Neural progenitor cell (in vitro differentiated cells): Measurements from ENCODE around the gene SPSB3. TPM values are rescaled to one million over a fixed set of nuclear protein-coding genes. Genes with fewer than 3 reads are reported as not detected.

Experiments used
- DNase-seq: peaks from one replicate; pipeline ENCODE4 v3.0.0-alpha.2; 2016; ENCODE audit warnings: low spot score
- H2AFZ ChIP-seq: fragments of 200-600 bp; sonication (generic); replicated peaks from 2 replicates; pipeline ENCODE4 v1.6.1; 2016; ENCODE audit warnings: antibody characterized with exemption
- H3F3A ChIP-seq: fragments of 200-600 bp; sonication (generic); 2 replicates; pipeline ENCODE4 v1.6.1; 2016; ENCODE audit warnings: antibody characterized with exemption, low read depth
- H3K27ac ChIP-seq: fragments of 200-600 bp; sonication (generic); 2 replicates; pipeline ENCODE4 v1.5.1; 2016; ENCODE audit warnings: mild to moderate bottlenecking
- H3K27me3 ChIP-seq: fragments of 200-600 bp; sonication (generic); 2 replicates; pipeline ENCODE4 v1.6.1; 2016; ENCODE audit warnings: mild to moderate bottlenecking, moderate library complexity
- H3K36me3 ChIP-seq: fragments of 200-600 bp; sonication (generic); 2 replicates; pipeline ENCODE4 v1.5.1; 2016
- H3K4me1 ChIP-seq: fragments of 200-600 bp; sonication (generic); 2 replicates; pipeline ENCODE4 v1.6.1; 2016; ENCODE audit warnings: mixed run types
- H3K4me2 ChIP-seq: fragments of 200-600 bp; sonication (generic); 2 replicates; pipeline ENCODE4 v1.6.1; 2016
- H3K4me3 ChIP-seq: fragments of 200-600 bp; sonication (generic); 2 replicates; pipeline ENCODE4 v1.5.1; 2016
- H3K79me2 ChIP-seq: fragments of 200-600 bp; sonication (generic); 2 replicates; pipeline ENCODE4 v1.6.1; 2016; ENCODE audit warnings: low read depth
- H3K9ac ChIP-seq: fragments of 200-600 bp; sonication (generic); 2 replicates; pipeline ENCODE4 v1.6.1; 2016
- H3K9me3 ChIP-seq: fragments of 200-600 bp; sonication (generic); 2 replicates; pipeline ENCODE4 v1.5.1; 2016; ENCODE audit warnings: low read depth
- H4K20me1 ChIP-seq: fragments of 200-600 bp; sonication (generic); 2 replicates; pipeline ENCODE4 v1.6.1; 2016; ENCODE audit warnings: low read depth
- H3K27ac Mint-ChIP-seq: 3 replicates; pipeline ENCODE4 v1.8.0; 2021; ENCODE audit warnings: mixed read lengths
- H3K27me3 Mint-ChIP-seq: 2 replicates; pipeline ENCODE4 v1.8.0; 2022; ENCODE audit warnings: low read depth, mild to moderate bottlenecking, inconsistent platforms, moderate library complexity, mixed read lengths; ENCODE audit not compliant: insufficient read depth
- H3K36me3 Mint-ChIP-seq: 3 replicates; pipeline ENCODE4 v1.8.0; 2021; ENCODE audit warnings: mixed read lengths
- H3K4me1 Mint-ChIP-seq: 3 replicates; pipeline ENCODE4 v1.8.0; 2021; ENCODE audit warnings: mixed read lengths
- H3K4me3 Mint-ChIP-seq: 3 replicates; pipeline ENCODE4 v1.8.0; 2021; ENCODE audit warnings: mild to moderate bottlenecking, moderate library complexity, mixed read lengths
- H3K9me3 Mint-ChIP-seq: 3 replicates; pipeline ENCODE4 v1.8.0; 2020; ENCODE audit warnings: mixed read lengths
- CTCF ChIP-seq: fragments of 200-600 bp; sonication (generic); IDR thresholded peaks from 2 replicates; pipeline ENCODE4 v1.5.1; 2017; ENCODE audit warnings: antibody characterized with exemption, mild to moderate bottlenecking
- EZH2 ChIP-seq: fragments of 200-600 bp; sonication (generic); IDR thresholded peaks from 2 replicates; pipeline ENCODE4 v1.6.1; 2017; ENCODE audit warnings: antibody characterized with exemption, mild to moderate bottlenecking, moderate library complexity
- EZH2phosphoT487 ChIP-seq: fragments of 200-600 bp; sonication (generic); IDR thresholded peaks from 2 replicates; pipeline ENCODE4 v1.6.1; 2017; ENCODE audit warnings: antibody characterized with exemption
- total RNA-seq: library from RNA; depleted of rRNA; stranded (reverse); fragments of >200 nt; gene quantifications from 2 replicates; pipeline ENCODE4 v1.2.3, GENCODE V29; 2015; ENCODE audit warnings: low replicate concordance

SPSB3 gene
- total RNA-seq, result 18.7 and 53.4 TPM in 2 replicates

- Histone ChIP-seq H3K4me3 (peak within 1 kb of the TSS; percentile 95), H3K27me3 (no peaks in the 10 kb centered on the region), H3K9ac (peak within 1 kb of the TSS; percentile 72), H2AFZ (peak within 1 kb of the TSS; percentile 43), H3F3A (peaks cover 16% of the 10 kb centered on the region), H3K27ac (peak within 1 kb of the TSS; percentile 59), H3K4me1 (peaks cover 6% of the 10 kb centered on the region), H4K20me1 (peaks cover 56% of the 10 kb centered on the region), H3K36me3 (no peaks in the 10 kb centered on the region), H3K4me2 (peak within 1 kb of the TSS; percentile 100), H3K79me2 (peaks cover 43% of the 10 kb centered on the region), H3K9me3 (no peaks in the 10 kb centered on the region)
- peaks cover 11% of the 10 kb centered on the region for H3K27me3 Mint-ChIP-seq
- H3K4me1 Mint-ChIP-seq, result peaks cover 15% of the 10 kb centered on the region
- no peak for TF ChIP-seq EZH2
- TF ChIP-seq EZH2phosphoT487, result no peak
- no peak for TF ChIP-seq CTCF
- H3K36me3 Mint-ChIP-seq, result no peaks in the 10 kb centered on the region
- H3K9me3 Mint-ChIP-seq, result no peaks in the 10 kb centered on the region
- H3K4me3 Mint-ChIP-seq, result peak within 1 kb of the TSS; percentile 97
- peak; percentile 100 for DNase-seq
- peak within 1 kb of the TSS; percentile 34 for H3K27ac Mint-ChIP-seq
Observed at GRCh38 chr16:1782408-1783264, at the start of gene SPSB3, which contains the start of gene NUBP2. SPSB3 (minus strand) TSS chr16:1782571; CDS start chr16:1781483, 1,088 bp downstream. NUBP2 (plus strand) TSS chr16:1782960; CDS start chr16:1783021, 61 bp downstream.

GRCh38 chr16:1831186-1832075 is 49.1 kb upstream of the SPSB3 start:
- Histone ChIP-seq H3K9ac (no peak overlapping the region), H3K27me3 (no peaks in the 10 kb centered on the region), H3K27ac (no peak overlapping the region), H3K79me2 (peaks cover 19% of the 10 kb centered on the region), H3K36me3 (no peaks in the 10 kb centered on the region), H3K4me2 (no peak overlapping the region), H3K4me1 (peaks cover 11% of the 10 kb centered on the region), H3K9me3 (no peaks in the 10 kb centered on the region), H4K20me1 (no peaks in the 10 kb centered on the region), H3K4me3 (no peak overlapping the region), H2AFZ (no peak overlapping the region), H3F3A (peaks cover 6% of the 10 kb centered on the region)
- peaks cover 9% of the 10 kb centered on the region for H3K27me3 Mint-ChIP-seq
- TF ChIP-seq EZH2 (no peak), CTCF (no peak), EZH2phosphoT487 (no peak)
- no peak for DNase-seq
- no peak overlapping the region for H3K27ac Mint-ChIP-seq
- H3K9me3 Mint-ChIP-seq, result no peaks in the 10 kb centered on the region
- peaks cover 1% of the 10 kb centered on the region for H3K36me3 Mint-ChIP-seq
- no peak overlapping the region for H3K4me3 Mint-ChIP-seq
- H3K4me1 Mint-ChIP-seq, result peaks cover 16% of the 10 kb centered on the region

DNA sequence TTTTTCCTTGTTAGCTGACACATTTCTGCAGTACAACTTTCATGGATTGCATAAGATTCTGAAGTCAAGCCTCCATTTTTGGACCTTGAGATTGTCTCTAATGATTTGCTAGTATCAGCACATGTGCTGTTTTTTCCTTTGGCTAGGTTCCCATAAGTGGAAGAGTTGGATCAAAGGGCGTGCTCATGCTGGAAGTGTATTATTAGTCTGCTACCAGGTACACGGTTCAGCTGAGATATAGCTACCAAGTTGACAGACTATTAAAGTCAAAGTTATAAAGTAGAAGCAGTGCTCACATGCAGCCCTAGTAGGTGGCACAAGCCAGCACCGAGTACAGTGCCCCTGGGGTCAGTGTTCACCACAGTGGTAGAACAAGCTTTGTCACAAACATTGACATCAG is 47.8 kb upstream of the SPSB3 start:
- Histone ChIP-seq H3K9me3 (no peaks in the 10 kb centered on the region), H3K27ac (no peak overlapping the region), H3K4me2 (no peak overlapping the region), H4K20me1 (peaks cover 7% of the 10 kb centered on the region), H3K4me1 (peaks cover 15% of the 10 kb centered on the region), H3K79me2 (peaks cover 26% of the 10 kb centered on the region), H3K9ac (no peak overlapping the region), H2AFZ (no peak overlapping the region), H3K36me3 (no peaks in the 10 kb centered on the region), H3K27me3 (no peaks in the 10 kb centered on the region), H3F3A (peaks cover 12% of the 10 kb centered on the region), H3K4me3 (no peak overlapping the region)
- no peak overlapping the region for H3K4me3 Mint-ChIP-seq
- H3K27me3 Mint-ChIP-seq, result peaks cover 9% of the 10 kb centered on the region
- peaks cover 21% of the 10 kb centered on the region for H3K4me1 Mint-ChIP-seq
- H3K27ac Mint-ChIP-seq, result no peak overlapping the region
- TF ChIP-seq EZH2phosphoT487 (no peak), CTCF (no peak), EZH2 (no peak)
- no peaks in the 10 kb centered on the region for H3K9me3 Mint-ChIP-seq
- peaks cover 1% of the 10 kb centered on the region for H3K36me3 Mint-ChIP-seq
- DNase-seq, result no peak
